Erythroblast (primary cell): ENCODE data around the gene PSMC4.

Experiments used
- GATA1 ChIP-seq: IDR thresholded peaks from 2 replicates; pipeline ENCODE4 v1.6.1; 2011; ENCODE audit warnings: low read depth, mild to moderate bottlenecking, control low read depth, low read length, moderate library complexity
- POLR2A ChIP-seq: IDR thresholded peaks from 2 replicates; pipeline ENCODE4 v1.6.1; 2011; ENCODE audit warnings: mild to moderate bottlenecking, low read length

GRCh38 chr19:39986643-39987042, 15.7 kb downstream of the PSMC4 start:
- no peak for TF ChIP-seq POLR2A
- no peak for TF ChIP-seq GATA1
